ENCODE measurements around the gene C1orf87.

Gene C1orf87

DNA sequence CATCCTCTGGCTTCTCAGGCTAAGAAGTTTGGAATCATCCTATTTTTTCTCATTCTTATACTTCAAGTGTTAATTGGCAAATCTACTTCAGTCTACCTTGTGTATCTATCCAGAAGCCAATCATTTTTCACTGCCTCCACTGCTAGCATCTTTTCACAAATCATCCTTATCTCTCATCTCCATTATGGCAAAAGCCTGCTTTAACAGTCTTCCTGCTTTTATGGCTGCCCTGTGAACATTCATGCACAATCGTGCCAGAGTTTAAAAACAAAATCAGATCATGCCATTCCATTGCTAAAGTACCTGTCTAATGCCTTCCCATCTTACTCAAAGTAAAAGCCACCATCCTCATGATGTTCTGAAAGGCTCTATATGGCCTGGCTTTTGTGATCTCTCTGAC is 127.8 kb downstream of the C1orf87 start:
- DNase-seq, result no peak
